GM19351 (cell line): ENCODE results near the gene UGT1A6.

Experiments
- ATAC-seq: cut with Tn5 transposase; IDR thresholded peaks from one replicate; pipeline ENCODE4 v1.9.1; 2021; ENCODE audit warnings: mild to moderate bottlenecking, moderate library complexity; ENCODE audit not compliant: unreplicated experiment

Gene UGT1A6

GRCh38 chr2:233817995-233818638, 125.4 kb downstream of the UGT1A6 start:
- ATAC-seq: no peak

DNA sequence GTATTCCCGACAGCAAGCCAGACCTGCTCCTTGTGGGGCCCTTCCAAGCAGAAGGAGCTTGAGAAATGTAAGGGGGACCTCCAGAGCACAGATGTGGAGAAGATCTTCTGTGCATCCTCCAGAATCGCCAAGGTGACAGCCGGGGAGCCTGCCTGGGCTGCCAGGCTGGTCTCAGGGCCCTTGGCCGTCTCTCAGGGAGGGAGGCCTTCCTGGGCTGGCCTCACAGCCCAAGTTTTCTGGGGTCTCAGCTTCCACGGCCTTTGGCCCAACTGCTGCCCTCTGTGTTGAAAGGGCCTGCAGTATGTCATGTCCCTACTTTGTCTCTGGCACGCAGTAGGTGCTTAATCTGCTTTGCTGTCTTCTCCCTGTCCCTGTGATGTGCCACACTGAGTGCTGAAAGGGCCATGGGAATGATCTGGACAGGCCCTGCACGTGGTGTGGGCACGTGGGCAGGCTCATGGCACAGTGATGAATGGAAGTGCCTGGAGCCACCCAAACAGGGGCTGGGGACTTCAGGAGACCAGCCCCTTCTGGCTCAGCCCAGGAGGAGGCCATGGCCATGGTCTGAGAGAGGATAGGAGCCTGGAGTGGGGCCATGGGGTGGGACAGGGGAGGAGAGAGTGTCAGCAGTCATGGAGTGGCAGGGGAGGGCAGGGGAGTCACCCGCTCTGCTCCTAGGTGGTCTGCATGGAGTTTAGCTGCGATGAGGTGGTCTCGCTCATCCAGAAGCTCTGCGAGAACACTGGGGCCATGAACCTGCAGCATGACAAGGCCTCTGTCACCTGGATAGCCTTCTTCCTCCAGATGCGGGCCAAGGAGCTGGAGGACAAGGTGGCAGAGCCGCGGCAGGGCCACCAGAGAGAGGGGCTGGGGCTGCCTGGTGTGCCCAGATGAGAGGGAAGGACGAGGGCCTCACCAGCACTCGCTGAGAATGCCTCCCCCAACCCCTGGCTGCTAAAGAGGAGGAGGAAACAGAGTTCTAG, 126.2 kb downstream of the UGT1A6 start:
- no peak for ATAC-seq

DNA sequence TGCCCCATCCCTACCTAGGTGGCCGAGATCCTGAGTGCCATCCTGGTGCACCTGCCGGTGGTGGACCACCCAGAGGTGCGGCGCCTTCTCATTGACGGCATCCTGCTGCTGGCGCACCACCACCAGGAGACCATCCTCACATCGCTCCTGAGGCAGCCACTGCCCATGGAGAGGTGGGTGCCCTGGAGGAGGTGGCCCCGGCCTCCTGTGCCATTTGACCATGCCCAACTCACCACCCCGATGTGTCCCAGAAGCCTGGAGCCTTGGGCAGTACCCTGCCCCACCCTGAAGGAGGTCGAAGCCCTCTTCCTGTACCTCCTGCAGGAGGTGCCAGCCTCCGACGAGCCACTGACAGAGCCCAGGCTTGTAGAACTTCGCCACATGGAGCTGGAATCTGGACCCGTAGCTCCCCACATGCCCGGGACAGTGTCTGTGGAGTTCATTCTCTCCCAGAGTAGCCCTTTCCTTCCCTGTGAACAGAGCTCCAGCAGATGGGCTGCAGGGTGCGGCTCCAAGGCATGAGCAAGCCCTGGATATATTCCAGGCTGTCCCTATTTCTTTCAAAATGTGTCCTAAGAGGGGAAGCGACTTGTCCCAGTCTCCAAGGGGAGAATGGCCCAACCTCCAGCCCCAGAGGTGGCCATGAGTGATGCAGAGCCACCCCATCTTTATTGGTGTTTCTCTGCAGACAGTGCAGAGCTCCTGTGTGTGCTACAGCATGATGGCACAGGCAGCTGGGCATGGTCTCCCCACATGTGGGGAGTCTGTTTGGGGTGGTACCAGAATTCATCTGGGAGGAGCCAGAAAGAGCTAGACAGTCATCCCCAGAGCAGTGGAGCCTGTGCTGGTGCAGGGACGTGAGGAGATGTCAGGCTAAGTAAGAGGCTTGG, 127.4 kb downstream of the UGT1A6 start:
- ATAC-seq: no peak

GRCh38 chr2:233820774-233821105, 128.1 kb downstream of the UGT1A6 start:
- ATAC-seq: no peak

- ATAC-seq: no peak
These were observed 128.5 kb downstream of the UGT1A6 start for GRCh38 chr2:233821196-233821595.

- ATAC-seq: no peak
These were observed 129.0 kb downstream of the UGT1A6 start for GRCh38 chr2:233821709-233822100.

DNA sequence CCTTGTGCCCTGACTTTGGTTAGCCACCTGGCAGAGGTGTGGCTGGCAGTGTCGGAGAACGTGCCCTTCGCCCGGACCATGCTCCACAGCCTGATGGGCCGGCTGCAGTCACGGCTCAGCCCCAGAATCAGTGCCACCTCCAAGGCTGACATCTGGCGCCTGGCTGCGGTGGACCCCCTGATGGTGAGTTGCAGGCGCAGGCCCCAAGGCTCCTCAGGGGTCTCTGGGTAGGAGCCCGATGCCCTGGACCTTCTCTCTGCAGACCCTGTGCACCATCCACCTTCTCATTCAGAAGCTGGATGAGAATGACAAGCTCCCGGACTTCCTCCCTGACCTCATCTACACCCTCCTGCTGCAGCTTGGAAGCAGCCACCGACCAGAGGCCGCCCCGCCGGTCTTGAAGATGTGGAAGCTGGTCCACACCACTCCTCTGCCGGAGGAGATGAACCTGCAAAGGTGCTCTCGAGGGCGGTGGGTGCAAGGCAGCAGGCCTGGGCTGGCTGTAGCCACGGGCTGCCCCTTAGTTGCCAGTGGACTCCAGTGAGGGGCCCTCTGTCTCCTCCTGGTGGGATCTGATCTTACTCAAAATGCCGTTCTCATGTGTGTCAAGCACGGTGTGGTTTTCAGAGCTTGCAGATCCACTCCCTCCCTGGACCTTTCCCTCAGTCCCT, 129.5 kb downstream of the UGT1A6 start:
- no peak for ATAC-seq
